ENCODE results near the gene IFNA6. TPM values are rescaled to one million over a fixed set of nuclear protein-coding genes. Genes with fewer than 3 reads are reported as not detected.
A peak's percentile ranks its signal among the peaks of the same experiment; 100 is the strongest.

Gene IFNA6
- total RNA-seq, 2 experiments from 2014 or later = not detected

DNA sequence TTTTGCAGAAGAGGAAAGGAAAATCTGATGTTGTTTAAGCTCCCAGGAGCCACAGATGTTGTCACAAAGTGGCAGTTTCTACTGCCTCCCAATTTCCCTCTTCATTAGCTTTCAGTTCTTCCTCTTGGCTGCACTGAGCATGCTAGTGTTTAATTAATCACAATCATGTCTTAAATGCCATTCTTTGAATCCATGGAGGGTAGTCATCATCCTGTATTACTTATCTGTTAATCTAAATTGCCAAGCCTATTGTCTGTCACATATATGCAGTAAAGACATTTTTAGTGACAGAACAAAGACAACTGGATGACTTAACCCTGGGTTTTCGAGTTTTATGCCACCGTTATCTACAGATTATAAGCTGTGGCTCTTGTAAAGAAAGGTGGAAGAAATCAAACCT, 30.2 kb downstream of the IFNA6 start:
- POLR2A ChIA-PET = interaction anchor here (0.6 kb wide), 1 partner anchor 14 kb away, joined by 3 read pairs; no protein-coding TSS in a partner anchor
- CTCF ChIA-PET = interaction anchor here (0.8 to 5.5 kb wide), 4 partner anchors 8 to 135 kb away, joined by 3 to 45 read pairs (median 6); no protein-coding TSS in a partner anchor
- Mint-ChIP-seq H3K27me3 (peaks cover 4% of the 10 kb centered on the region), H3K9me3 (no peaks in the 10 kb centered on the region), H3K4me1 (peaks cover 2% of the 10 kb centered on the region), H3K27ac (no peak overlapping the region), H3K4me3 (no peak overlapping the region), H3K36me3 (ENCODE audit: low read depth) (peaks cover 28% of the 10 kb centered on the region)
- DNase-seq = no peak

DNA sequence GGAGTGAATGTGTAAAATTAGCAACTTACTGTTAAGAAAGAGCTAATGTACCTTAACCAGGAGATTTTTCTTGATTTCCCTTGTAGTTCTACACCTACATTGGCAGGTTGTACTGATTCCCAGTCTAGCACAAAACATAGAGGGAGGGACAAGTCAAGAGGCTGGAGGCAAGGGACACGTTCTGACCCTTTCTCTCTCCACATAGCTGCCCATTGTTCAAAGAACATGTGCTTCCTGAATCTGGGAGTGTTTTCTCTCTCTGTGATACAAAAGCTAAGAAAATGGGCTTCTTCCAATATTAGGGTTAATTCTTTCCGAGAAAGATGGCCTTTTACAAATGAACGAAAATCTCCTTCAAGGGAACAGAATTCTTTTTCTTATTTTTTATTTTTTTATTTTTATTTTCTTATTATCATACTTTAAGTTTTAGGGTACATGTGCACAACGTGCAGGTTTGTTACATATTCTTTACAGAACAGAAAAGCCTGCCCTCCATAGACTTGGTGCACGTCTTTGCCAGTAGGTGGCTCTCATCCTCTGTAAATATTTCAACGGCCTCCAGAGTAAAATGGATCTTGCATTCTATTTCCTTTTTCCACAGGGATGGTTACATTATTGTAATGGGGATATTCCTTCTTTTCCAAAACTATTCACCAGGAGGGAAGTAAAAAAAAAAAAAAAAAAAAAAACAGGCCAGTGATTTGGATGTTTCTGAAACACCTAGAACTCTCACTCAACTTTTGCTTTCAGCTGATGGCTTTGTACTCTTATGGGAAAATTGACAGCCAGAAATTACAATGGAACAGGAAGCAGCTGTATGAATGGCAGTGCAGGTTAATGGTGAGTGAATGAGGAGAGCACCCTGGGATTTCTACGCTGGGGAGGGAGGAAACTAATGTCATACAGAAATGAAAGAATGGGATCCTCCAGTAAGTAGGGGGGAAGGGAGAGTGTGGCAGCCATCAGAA, 32.4 kb downstream of the IFNA6 start:
- POLR2A ChIA-PET = interaction anchor here (0.6 kb wide), 1 partner anchor 47 kb away, joined by 3 read pairs; no protein-coding TSS in a partner anchor
- Mint-ChIP-seq H3K27me3 (peaks cover 10% of the 10 kb centered on the region), H3K4me1 (no peaks in the 10 kb centered on the region)

DNA sequence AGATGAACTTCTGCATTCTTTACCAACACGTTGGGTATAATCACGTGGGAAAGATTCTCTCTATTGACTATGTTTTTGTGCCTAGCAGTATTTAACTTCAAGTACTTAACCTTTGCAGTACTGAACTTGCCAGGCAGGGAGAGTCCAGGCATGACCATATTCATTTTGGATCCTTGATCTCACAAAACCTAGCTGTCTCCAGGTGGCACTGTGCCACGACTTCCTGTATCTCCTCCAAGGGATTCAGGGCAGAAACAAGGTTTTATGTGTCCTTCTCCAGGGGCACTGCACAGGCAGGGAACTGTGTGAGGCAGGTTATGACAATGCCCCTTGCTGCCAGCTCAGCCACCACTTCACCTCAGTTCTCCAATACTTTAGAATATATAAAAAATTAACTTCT, 33.8 kb downstream of the IFNA6 start:
- H3K27me3 Mint-ChIP-seq = peaks cover 10% of the 10 kb centered on the region
- H3K36me3 Mint-ChIP-seq (ENCODE audit: low read depth) = peaks cover 2% of the 10 kb centered on the region
- H3K4me3 Mint-ChIP-seq = no peak overlapping the region
- CTCF ChIA-PET = interaction anchor here (1.1 kb wide), 1 partner anchor 79 kb away, joined by 8 read pairs; no protein-coding TSS in a partner anchor
- POLR2A ChIA-PET = no interaction called here
- no peak overlapping the region for H3K27ac Mint-ChIP-seq
- no peak for DNase-seq
- H3K4me1 Mint-ChIP-seq = no peaks in the 10 kb centered on the region
- no peaks in the 10 kb centered on the region for H3K9me3 Mint-ChIP-seq

More for the DNA sequence above, 32.4 kb downstream of the IFNA6 start:
- CTCF ChIA-PET = interaction anchor here (0.6 to 5.5 kb wide), 17 partner anchors 8 to 470 kb away, joined by 3 to 45 read pairs (median 3); partner anchors contain the start of gene IFNA10
- H3K36me3 Mint-ChIP-seq (ENCODE audit: low read depth) = peaks cover 12% of the 10 kb centered on the region
- H3K9me3 Mint-ChIP-seq = no peaks in the 10 kb centered on the region
- no peak overlapping the region for H3K4me3 Mint-ChIP-seq
- no peak overlapping the region for H3K27ac Mint-ChIP-seq
- DNase-seq = peak; percentile 38

DNA sequence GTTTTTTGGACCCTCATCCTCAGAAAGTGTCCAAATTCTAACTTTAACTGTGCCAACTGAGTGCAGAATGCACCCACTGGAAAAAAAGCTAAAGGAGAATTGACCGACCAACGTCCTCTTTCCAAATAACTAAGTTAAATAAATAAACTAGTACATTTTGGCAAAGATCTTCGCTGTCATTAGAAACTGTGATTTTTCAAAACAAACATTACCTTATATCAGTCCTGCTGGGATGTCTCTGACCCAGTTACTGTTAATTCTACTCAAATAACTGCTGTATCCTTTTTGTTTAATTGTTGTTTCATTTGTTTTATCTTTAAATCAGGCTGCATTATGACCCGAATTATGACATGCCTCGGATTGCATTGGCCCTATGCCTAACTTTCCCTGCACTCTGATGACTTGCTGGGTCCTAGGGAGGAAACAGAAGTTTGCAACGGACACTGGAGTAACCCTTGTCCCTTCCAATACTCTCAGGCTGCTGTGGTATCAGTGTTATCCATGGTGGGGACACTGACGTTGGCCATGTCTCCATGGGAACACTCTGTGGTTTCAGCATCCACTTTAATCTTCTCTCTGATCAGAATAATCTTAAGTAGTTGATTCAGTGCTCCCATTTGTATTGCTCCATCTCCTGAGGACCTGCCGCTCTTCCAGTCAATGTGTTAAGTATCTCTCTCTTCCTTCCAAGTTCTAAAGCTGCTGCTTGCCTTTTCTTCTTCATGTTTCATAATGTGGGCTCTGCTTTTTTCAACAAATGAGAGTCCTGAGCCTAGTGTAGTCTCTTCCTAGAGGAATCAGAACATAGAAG, 34.5 kb downstream of the IFNA6 start:
- Mint-ChIP-seq H3K27me3 (peaks cover 12% of the 10 kb centered on the region), H3K9me3 (no peaks in the 10 kb centered on the region), H3K4me1 (no peaks in the 10 kb centered on the region), H3K36me3 (ENCODE audit: low read depth) (peaks cover 2% of the 10 kb centered on the region), H3K27ac (no peak overlapping the region), H3K4me3 (no peak overlapping the region)
- POLR2A ChIA-PET = no interaction called here
- CTCF ChIA-PET = interaction anchor here (1.1 to 1.9 kb wide), 2 partner anchors 10 to 80 kb away, joined by 7 to 9 read pairs (median 8); no protein-coding TSS in a partner anchor
- no peak for DNase-seq

DNA sequence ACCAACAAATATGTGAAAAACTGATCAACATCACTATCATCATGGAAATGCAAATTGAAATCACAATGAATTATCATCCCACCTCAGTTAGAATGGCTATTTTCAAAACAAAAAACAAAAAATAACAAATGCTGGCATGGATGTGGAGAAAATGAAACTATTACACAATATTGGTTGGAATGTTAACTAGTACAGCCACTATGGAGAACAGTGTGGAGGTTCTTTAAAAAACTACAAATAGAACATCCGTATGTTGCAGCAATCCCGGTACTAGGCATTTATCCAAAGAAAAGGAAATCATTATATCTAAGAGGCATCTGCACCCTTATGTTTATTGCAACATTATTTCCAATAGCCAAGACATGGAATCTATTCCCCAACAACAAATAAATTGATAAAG, 36.5 kb downstream of the IFNA6 start:
- peaks cover 16% of the 10 kb centered on the region for H3K27me3 Mint-ChIP-seq
- H3K4me3 Mint-ChIP-seq = no peak overlapping the region
- H3K9me3 Mint-ChIP-seq = no peaks in the 10 kb centered on the region
- CTCF ChIA-PET = interaction anchor here (1.0 to 1.9 kb wide), 2 partner anchors 78 to 82 kb away, joined by 3 to 9 read pairs; no protein-coding TSS in a partner anchor
- H3K27ac Mint-ChIP-seq = no peak overlapping the region
- no peaks in the 10 kb centered on the region for H3K4me1 Mint-ChIP-seq
- POLR2A ChIA-PET = no interaction called here
- no peak for DNase-seq
- H3K36me3 Mint-ChIP-seq (ENCODE audit: low read depth) = no peaks in the 10 kb centered on the region

DNA sequence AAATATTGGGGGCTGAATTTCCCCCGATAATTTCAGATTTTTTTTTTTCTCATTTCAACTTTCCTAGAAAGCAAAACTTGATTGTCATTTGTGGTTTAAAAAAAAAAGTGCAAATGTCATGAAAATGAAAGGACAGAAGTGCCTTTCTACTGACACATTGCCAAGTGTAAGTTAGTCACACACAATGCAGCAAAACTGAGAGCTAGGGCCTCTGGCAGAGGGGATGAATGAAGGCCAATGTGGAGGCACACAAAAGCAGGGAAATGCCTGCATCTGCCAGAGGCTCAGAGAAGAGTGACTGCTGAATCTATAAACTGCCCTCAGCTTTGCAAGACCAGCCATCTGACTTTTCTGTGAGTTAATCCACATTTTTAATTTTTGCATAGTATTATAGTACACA, 38.8 kb downstream of the IFNA6 start:
- H3K36me3 Mint-ChIP-seq (ENCODE audit: low read depth) = no peaks in the 10 kb centered on the region
- H3K27ac Mint-ChIP-seq = no peak overlapping the region
- ChIA-PET CTCF (no interaction called here), POLR2A (no interaction called here)
- no peaks in the 10 kb centered on the region for H3K9me3 Mint-ChIP-seq
- H3K4me1 Mint-ChIP-seq = no peaks in the 10 kb centered on the region
- H3K27me3 Mint-ChIP-seq = peaks cover 24% of the 10 kb centered on the region
- H3K4me3 Mint-ChIP-seq = no peak overlapping the region
- no peak for DNase-seq

DNA sequence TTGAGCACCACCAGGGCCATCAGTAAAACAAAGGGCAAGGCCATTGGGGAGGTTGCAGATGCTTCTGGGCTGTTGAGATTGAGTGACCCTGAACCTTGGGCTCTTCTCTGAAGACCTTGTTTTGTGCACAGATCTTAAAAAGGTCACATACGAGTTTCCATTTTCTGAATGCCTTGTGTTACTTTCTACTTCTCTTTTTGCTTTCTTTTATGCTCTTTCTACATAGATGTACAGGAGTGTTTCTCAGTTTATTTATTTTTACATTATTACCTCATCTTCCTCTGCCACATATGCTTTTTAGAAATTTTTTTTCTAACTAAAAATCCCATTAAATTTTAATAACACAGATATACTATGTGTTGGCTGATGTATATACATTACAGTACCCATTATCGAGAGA, 45.5 kb downstream of the IFNA6 start, which contains the start of gene IFNA5:
IFNA5 (minus strand) TSS at position 101 of the 400 bp plus-strand sequence; CDS start at position 44, 57 bp downstream.
- H3K27me3 Mint-ChIP-seq = peaks cover 42% of the 10 kb centered on the region
- CTCF ChIA-PET = interaction anchor here (1.2 kb wide), 1 partner anchor 90 kb away, joined by 3 read pairs; no protein-coding TSS in a partner anchor

More for the DNA sequence above, 45.5 kb downstream of the IFNA6 start, which contains the start of gene IFNA5:
- POLR2A ChIA-PET = no interaction called here
- no peaks in the 10 kb centered on the region for H3K4me1 Mint-ChIP-seq
- no peak within 1 kb of the TSS for H3K27ac Mint-ChIP-seq
- H3K36me3 Mint-ChIP-seq (ENCODE audit: low read depth) = no peaks in the 10 kb centered on the region
- no peaks in the 10 kb centered on the region for H3K9me3 Mint-ChIP-seq
- DNase-seq = no peak
- H3K4me3 Mint-ChIP-seq = no peak within 1 kb of the TSS

Other genes starting within 250 kb of the IFNA6 start
- gene IFNW1, start 209.1 kb downstream of the IFNA6 start, total RNA-seq = not detected
- not detected for gene IFNA21, start 184.2 kb downstream of the IFNA6 start, total RNA-seq
- gene IFNA4, start 163.3 kb downstream of the IFNA6 start, total RNA-seq = not detected
- not detected for gene IFNA7, start 148.7 kb downstream of the IFNA6 start, total RNA-seq
- gene IFNA10, start 143.7 kb downstream of the IFNA6 start, total RNA-seq = not detected
- not detected for gene IFNA16, start 133.6 kb downstream of the IFNA6 start, total RNA-seq
- gene IFNA17, start 122.7 kb downstream of the IFNA6 start, total RNA-seq = not detected
- not detected for gene IFNA14, start 110.9 kb downstream of the IFNA6 start, total RNA-seq
- not detected for gene IFNA5, start 45.6 kb downstream of the IFNA6 start, total RNA-seq
- gene KLHL9, start 15.5 kb downstream of the IFNA6 start, total RNA-seq = 10 to 100 TPM; 17.0 to 18.0 TPM
- gene IFNA13, start 17.2 kb upstream of the IFNA6 start, total RNA-seq = not detected
- gene IFNA2, start 34.5 kb upstream of the IFNA6 start, total RNA-seq = not detected
- gene IFNA8, start 58.2 kb upstream of the IFNA6 start, total RNA-seq = not detected
- not detected for gene IFNA1, start 89.6 kb upstream of the IFNA6 start, total RNA-seq
- gene IFNE, start 131.4 kb upstream of the IFNA6 start, total RNA-seq = not detected